NT2/D1 (cell line): ENCODE results near the gene ATOSA.

Experiments
- DNase-seq: peaks from one replicate; pipeline ENCODE4 v3.0.0-alpha.2; 2011; ENCODE audit warnings: low read depth, low spot score
- H3K27me3 ChIP-seq: 2 replicates; pipeline ENCODE4 v1.6.0; 2011; ENCODE audit warnings: mild to moderate bottlenecking; ENCODE audit not compliant: insufficient read length, insufficient read depth
- H3K36me3 ChIP-seq: 2 replicates; pipeline ENCODE4 v1.6.1; 2011; ENCODE audit warnings: mild to moderate bottlenecking, low read length, mixed read lengths; ENCODE audit not compliant: insufficient read depth, insufficient read length
- H3K4me1 ChIP-seq: 2 replicates; pipeline ENCODE4 v1.5.1; 2011; ENCODE audit not compliant: insufficient read depth, insufficient read length
- H3K4me3 ChIP-seq: 2 replicates; pipeline ENCODE4 v1.5.1; 2011; ENCODE audit warnings: low read depth; ENCODE audit not compliant: insufficient read length
- H3K9ac ChIP-seq: 2 replicates; pipeline ENCODE4 v1.6.0; 2011; ENCODE audit warnings: low read depth; ENCODE audit not compliant: insufficient read length
- H3K9me3 ChIP-seq: 2 replicates; pipeline ENCODE4 v1.5.1; 2011; ENCODE audit warnings: mild to moderate bottlenecking, low read length; ENCODE audit not compliant: insufficient read depth
- SUZ12 ChIP-seq: IDR thresholded peaks from 2 replicates; pipeline ENCODE4 v1.6.1; 2011; ENCODE audit not compliant: insufficient read length, insufficient read depth; ENCODE audit errors: extremely low read depth
- YY1 ChIP-seq: IDR thresholded peaks from 2 replicates; pipeline ENCODE4 v1.6.1; 2011; ENCODE audit not compliant: insufficient read length, insufficient read depth
- ZNF274 ChIP-seq: IDR thresholded peaks from 2 replicates; pipeline ENCODE4 v1.6.1; 2011; ENCODE audit warnings: mild to moderate bottlenecking, low read depth, low read length

ATOSA gene

GRCh38 chr15:52682781-52683180 is 3.6 kb upstream of the ATOSA start:
- no peaks in the 10 kb centered on the region for H3K9me3 ChIP-seq
- H3K4me1 ChIP-seq, result no peaks in the 10 kb centered on the region
- H3K4me3 ChIP-seq, result no peak overlapping the region
- peaks cover 8% of the 10 kb centered on the region for H3K27me3 ChIP-seq
- H3K9ac ChIP-seq, result no peak overlapping the region
- no peak for TF ChIP-seq SUZ12
- TF ChIP-seq YY1, result no peak
- no peak for TF ChIP-seq ZNF274
- no peaks in the 10 kb centered on the region for H3K36me3 ChIP-seq
- no peak for DNase-seq

GRCh38 chr15:52682200-52682599 is 3.0 kb upstream of the ATOSA start:
- H3K9me3 ChIP-seq, result no peaks in the 10 kb centered on the region
- no peak for DNase-seq
- no peak overlapping the region for H3K4me3 ChIP-seq
- H3K27me3 ChIP-seq, result peaks cover 8% of the 10 kb centered on the region
- no peaks in the 10 kb centered on the region for H3K36me3 ChIP-seq
- TF ChIP-seq ZNF274 (no peak), YY1 (no peak), SUZ12 (no peak)
- no peak overlapping the region for H3K9ac ChIP-seq
- no peaks in the 10 kb centered on the region for H3K4me1 ChIP-seq

- peaks cover 8% of the 10 kb centered on the region for H3K27me3 ChIP-seq
- no peak overlapping the region for H3K9ac ChIP-seq
- H3K36me3 ChIP-seq, result no peaks in the 10 kb centered on the region
- no peak for DNase-seq
- no peaks in the 10 kb centered on the region for H3K4me1 ChIP-seq
- H3K4me3 ChIP-seq, result no peak overlapping the region
- no peaks in the 10 kb centered on the region for H3K9me3 ChIP-seq
- TF ChIP-seq ZNF274 (no peak), YY1 (no peak), SUZ12 (no peak)
Measured at GRCh38 chr15:52681441-52681840, 2.3 kb upstream of the ATOSA start.

- no peak overlapping the region for H3K4me3 ChIP-seq
- TF ChIP-seq SUZ12 (no peak), ZNF274 (no peak), YY1 (no peak)
- no peaks in the 10 kb centered on the region for H3K36me3 ChIP-seq
- no peaks in the 10 kb centered on the region for H3K4me1 ChIP-seq
- peaks cover 8% of the 10 kb centered on the region for H3K27me3 ChIP-seq
- no peak for DNase-seq
- H3K9me3 ChIP-seq, result no peaks in the 10 kb centered on the region
- no peak overlapping the region for H3K9ac ChIP-seq
Measured at GRCh38 chr15:52680761-52681160, 1.6 kb upstream of the ATOSA start.

- TF ChIP-seq SUZ12 (no peak), ZNF274 (no peak), YY1 (no peak)
- H3K27me3 ChIP-seq, result peaks cover 8% of the 10 kb centered on the region
- no peaks in the 10 kb centered on the region for H3K36me3 ChIP-seq
- H3K9ac ChIP-seq, result peak overlapping the region; percentile 56
- H3K4me3 ChIP-seq, result peak overlapping the region; percentile 71
- H3K9me3 ChIP-seq, result no peaks in the 10 kb centered on the region
- no peak for DNase-seq
- H3K4me1 ChIP-seq, result no peaks in the 10 kb centered on the region
Measured at GRCh38 chr15:52680041-52680391, 828 bp upstream of the ATOSA start.

- no peaks in the 10 kb centered on the region for H3K36me3 ChIP-seq
- TF ChIP-seq SUZ12 (no peak), ZNF274 (no peak), YY1 (no peak)
- DNase-seq, result peak; percentile 23
- H3K9ac ChIP-seq, result peak overlapping the region; percentile 80
- H3K9me3 ChIP-seq, result no peaks in the 10 kb centered on the region
- H3K27me3 ChIP-seq, result peaks cover 8% of the 10 kb centered on the region
- peak overlapping the region; percentile 71 for H3K4me3 ChIP-seq
- no peaks in the 10 kb centered on the region for H3K4me1 ChIP-seq
Measured at GRCh38 chr15:52678468-52679231, 538 bp downstream of the ATOSA start.

- H3K27me3 ChIP-seq, result peaks cover 8% of the 10 kb centered on the region
- peak overlapping the region; percentile 80 for H3K9ac ChIP-seq
- DNase-seq, result peak; percentile 11
- H3K4me3 ChIP-seq, result peak overlapping the region; percentile 71
- no peaks in the 10 kb centered on the region for H3K36me3 ChIP-seq
- H3K9me3 ChIP-seq, result no peaks in the 10 kb centered on the region
- TF ChIP-seq SUZ12, result no peak
- no peak for TF ChIP-seq YY1
- H3K4me1 ChIP-seq, result no peaks in the 10 kb centered on the region
Measured at GRCh38 chr15:52677593-52678467, 1.4 kb downstream of the ATOSA start.
